ENCODE results near the gene TMEM50A. TPM values are rescaled to one million over a fixed set of nuclear protein-coding genes. Genes with fewer than 3 reads are reported as not detected.

The TMEM50A gene
- total and polyA plus RNA-seq, 2 of the 13 experiments (the other 11 are each of a cell fraction or from before 2014, with no cell fraction given), result 51.2 to 61.2 TPM

DNA sequence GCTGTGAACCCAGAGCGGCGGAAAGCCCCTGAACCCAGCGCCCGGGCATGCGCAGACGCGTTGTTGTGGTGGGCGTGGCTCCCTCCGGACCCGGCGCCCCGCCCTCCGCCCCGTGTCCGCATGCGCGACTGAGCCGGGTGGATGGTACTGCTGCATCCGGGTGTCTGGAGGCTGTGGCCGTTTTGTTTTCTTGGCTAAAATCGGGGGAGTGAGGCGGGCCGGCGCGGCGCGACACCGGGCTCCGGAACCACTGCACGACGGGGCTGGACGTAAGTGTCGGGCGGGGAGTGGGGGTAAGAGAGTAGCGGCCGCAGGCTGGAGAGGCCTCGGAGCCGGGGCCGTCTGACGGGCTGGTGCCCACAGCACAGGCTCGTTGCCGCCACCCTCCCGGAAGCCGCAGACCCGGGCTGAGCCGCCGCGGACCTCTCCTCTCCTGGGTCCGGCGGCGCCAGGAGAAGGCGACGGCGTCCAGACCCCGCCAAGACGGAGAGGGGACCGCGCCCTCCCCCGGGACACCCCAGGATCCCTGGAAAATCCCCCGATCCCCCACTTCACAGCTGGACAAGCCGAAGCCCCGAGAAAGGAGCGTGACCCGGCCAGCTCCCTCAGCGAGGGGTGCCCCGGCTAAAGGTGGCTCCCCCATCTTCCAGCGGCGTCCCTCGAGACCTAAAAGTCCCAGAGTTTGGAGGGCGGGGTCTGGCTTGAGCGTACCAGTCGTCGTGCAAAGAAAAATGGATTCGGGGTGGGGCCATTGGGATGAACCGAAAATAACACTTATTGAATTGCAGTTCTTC is at the start of gene TMEM50A (continued):
- TF ChIP-seq, protein P1, sequence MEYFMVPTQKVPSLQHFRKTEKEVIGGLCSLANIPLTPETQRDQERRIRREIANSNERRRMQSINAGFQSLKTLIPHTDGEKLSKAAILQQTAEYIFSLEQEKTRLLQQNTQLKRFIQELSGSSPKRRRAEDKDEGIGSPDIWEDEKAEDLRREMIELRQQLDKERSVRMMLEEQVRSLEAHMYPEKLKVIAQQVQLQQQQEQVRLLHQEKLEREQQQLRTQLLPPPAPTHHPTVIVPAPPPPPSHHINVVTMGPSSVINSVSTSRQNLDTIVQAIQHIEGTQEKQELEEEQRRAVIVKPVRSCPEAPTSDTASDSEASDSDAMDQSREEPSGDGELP (IDR thresholded peaks at IDR 0.05; ENCODE audit: borderline replicate concordance, low read depth), result no peak; the same call in 1 of the 2 replicates
- TF ChIP-seq ZNF44 (CRISPR knock-in tag; IDR thresholded peaks at IDR 0.05), result no peak
- no peak for TF ChIP-seq ZNF180 (CRISPR knock-in tag; IDR thresholded peaks at IDR 0.05; ENCODE audit: borderline replicate concordance, low read depth)
- TF ChIP-seq EZH2 (conservative IDR thresholded peaks at IDR 0.05; ENCODE audit: low read depth, low read length), result no peak
- TF ChIP-seq TCF12 (IDR thresholded peaks at IDR 0.05), result no peak
- TF ChIP-seq TCF12 (CRISPR knock-in tag; IDR thresholded peaks at IDR 0.05), result peak; percentile 67; the same call in 1 of the 2 replicates
- TF ChIP-seq ZNF709 (CRISPR knock-in tag; IDR thresholded peaks at IDR 0.05), result no peak
- no peak for TF ChIP-seq TOPORS (CRISPR knock-in tag; IDR thresholded peaks at IDR 0.05)
- no peak for TF ChIP-seq FOXJ3 (CRISPR knock-in tag; IDR thresholded peaks at IDR 0.05; ENCODE audit: borderline replicate concordance)
- 0 out of 2 replicates have a peak, but pooled peaks have one; percentile 23 for TF ChIP-seq FOXK1 (CRISPR knock-in tag; IDR thresholded peaks at IDR 0.05; ENCODE audit: borderline replicate concordance, low read depth)
- TF ChIP-seq TRIM24 (CRISPR knock-in tag; IDR thresholded peaks at IDR 0.05), result no peak
- no peak for TF ChIP-seq PRPF4 (IDR thresholded peaks at IDR 0.05; ENCODE audit: low read depth, low read length, poor library complexity, severe bottlenecking)
- TF ChIP-seq, protein P2, sequence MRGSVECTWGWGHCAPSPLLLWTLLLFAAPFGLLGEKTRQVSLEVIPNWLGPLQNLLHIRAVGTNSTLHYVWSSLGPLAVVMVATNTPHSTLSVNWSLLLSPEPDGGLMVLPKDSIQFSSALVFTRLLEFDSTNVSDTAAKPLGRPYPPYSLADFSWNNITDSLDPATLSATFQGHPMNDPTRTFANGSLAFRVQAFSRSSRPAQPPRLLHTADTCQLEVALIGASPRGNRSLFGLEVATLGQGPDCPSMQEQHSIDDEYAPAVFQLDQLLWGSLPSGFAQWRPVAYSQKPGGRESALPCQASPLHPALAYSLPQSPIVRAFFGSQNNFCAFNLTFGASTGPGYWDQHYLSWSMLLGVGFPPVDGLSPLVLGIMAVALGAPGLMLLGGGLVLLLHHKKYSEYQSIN (CRISPR knock-in tag; IDR thresholded peaks at IDR 0.05; ENCODE audit: borderline replicate concordance), result no peak
- TF ChIP-seq RBM22 (optimal IDR thresholded peaks at IDR 0.05; ENCODE audit: low read length), result no peak
- no peak for TF ChIP-seq BRCA1 (CRISPR knock-in tag; IDR thresholded peaks at IDR 0.05)
- TF ChIP-seq CHCHD3 (CRISPR knock-in tag; IDR thresholded peaks at IDR 0.05), result no peak
- TF ChIP-seq, protein P3, sequence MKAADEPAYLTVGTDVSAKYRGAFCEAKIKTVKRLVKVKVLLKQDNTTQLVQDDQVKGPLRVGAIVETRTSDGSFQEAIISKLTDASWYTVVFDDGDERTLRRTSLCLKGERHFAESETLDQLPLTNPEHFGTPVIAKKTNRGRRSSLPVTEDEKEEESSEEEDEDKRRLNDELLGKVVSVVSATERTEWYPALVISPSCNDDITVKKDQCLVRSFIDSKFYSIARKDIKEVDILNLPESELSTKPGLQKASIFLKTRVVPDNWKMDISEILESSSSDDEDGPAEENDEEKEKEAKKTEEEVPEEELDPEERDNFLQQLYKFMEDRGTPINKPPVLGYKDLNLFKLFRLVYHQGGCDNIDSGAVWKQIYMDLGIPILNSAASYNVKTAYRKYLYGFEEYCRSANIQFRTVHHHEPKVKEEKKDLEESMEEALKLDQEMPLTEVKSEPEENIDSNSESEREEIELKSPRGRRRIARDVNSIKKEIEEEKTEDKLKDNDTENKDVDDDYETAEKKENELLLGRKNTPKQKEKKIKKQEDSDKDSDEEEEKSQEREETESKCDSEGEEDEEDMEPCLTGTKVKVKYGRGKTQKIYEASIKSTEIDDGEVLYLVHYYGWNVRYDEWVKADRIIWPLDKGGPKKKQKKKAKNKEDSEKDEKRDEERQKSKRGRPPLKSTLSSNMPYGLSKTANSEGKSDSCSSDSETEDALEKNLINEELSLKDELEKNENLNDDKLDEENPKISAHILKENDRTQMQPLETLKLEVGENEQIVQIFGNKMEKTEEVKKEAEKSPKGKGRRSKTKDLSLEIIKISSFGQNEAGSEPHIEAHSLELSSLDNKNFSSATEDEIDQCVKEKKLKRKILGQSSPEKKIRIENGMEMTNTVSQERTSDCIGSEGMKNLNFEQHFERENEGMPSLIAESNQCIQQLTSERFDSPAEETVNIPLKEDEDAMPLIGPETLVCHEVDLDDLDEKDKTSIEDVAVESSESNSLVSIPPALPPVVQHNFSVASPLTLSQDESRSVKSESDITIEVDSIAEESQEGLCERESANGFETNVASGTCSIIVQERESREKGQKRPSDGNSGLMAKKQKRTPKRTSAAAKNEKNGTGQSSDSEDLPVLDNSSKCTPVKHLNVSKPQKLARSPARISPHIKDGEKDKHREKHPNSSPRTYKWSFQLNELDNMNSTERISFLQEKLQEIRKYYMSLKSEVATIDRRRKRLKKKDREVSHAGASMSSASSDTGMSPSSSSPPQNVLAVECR (CRISPR knock-in tag; IDR thresholded peaks at IDR 0.05; ENCODE audit: borderline replicate concordance), result peak; percentile 93
- TF ChIP-seq ZNF143 (CRISPR knock-in tag; IDR thresholded peaks at IDR 0.05), result no peak
- TF ChIP-seq ZNF331 (CRISPR knock-in tag; IDR thresholded peaks at IDR 0.05), result 0 out of 2 replicates have a peak, but pooled peaks have one; percentile 6
- no peak for TF ChIP-seq ZNF761 (CRISPR knock-in tag; conservative IDR thresholded peaks at IDR 0.05)
- no peak for TF ChIP-seq FIP1L1 (IDR thresholded peaks at IDR 0.05; ENCODE audit: borderline replicate concordance, insufficient read depth, low read depth, low read length)
- TF ChIP-seq, protein P4, sequence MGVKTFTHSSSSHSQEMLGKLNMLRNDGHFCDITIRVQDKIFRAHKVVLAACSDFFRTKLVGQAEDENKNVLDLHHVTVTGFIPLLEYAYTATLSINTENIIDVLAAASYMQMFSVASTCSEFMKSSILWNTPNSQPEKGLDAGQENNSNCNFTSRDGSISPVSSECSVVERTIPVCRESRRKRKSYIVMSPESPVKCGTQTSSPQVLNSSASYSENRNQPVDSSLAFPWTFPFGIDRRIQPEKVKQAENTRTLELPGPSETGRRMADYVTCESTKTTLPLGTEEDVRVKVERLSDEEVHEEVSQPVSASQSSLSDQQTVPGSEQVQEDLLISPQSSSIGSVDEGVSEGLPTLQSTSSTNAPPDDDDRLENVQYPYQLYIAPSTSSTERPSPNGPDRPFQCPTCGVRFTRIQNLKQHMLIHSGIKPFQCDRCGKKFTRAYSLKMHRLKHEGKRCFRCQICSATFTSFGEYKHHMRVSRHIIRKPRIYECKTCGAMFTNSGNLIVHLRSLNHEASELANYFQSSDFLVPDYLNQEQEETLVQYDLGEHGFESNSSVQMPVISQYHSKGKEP (CRISPR knock-in tag; IDR thresholded peaks at IDR 0.05), result no peak
